GM18526 (cell line): Measurements from ENCODE around the gene CSF1R.

Source experiments
- POLR2A ChIP-seq: IDR thresholded peaks from 3 replicates; pipeline ENCODE4 v1.6.1; 2011; ENCODE audit not compliant: insufficient read length; ENCODE audit errors: extremely low read depth

The CSF1R gene

DNA sequence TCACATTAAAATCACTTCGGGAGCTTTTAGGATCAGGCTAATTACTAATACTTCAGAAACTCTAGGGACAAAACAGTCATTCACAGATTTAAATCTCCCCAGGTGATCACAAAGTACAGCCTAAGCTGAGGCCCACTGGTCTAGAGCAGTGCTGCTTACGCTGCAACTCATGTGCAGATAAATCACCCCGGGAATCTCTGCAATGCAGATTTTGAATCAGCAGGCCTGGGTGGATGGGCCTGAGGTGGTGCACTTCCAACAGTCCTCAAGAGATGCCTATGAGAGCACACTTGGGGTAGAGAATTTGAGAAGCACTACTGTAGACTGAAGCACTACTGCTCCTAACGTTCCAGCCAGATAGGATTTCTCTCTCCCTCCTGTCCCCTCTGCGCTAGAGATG is 28.4 kb downstream of the CSF1R start:
- no peak for TF ChIP-seq POLR2A

DNA sequence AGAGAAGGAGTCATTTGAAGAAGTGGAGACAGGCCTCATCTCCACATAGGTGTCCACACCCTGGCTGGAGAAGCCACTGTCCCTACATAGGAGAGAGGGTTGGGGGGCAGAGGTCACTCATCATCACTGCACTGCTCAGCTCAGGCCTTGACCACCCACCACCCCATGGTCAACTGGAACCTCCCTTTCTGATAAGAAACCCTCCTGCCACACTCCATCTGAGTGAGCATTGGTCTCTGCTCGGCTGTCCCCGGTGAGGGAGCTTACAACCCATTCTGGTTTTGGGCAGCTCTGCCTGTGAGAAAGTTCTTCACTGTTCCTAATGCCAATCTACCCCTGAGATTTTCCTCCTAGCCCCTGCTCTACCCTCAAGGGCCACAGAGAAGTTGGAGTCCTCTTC is 28.8 kb downstream of the CSF1R start:
- no peak for TF ChIP-seq POLR2A

DNA sequence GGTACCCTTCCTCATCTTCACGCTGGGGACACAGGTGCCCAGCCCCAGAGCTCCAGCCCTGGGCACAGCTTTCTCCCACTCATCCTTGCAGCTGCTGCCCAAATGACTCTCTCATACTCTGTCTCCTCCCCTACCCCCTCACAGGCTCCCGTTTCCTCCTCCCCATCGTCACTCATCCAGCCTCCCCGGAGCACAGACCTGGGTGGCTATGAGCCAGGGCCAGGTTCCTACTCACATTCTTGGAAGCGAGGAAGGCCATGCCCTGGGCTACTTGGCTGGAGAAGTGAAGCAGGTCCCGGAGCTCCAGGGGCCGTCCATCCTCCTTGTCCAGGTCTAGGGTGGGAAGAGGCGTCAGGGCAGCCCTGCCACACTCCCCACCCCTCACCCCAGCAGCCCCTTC is 29.3 kb downstream of the CSF1R start:
- TF ChIP-seq POLR2A = no peak

DNA sequence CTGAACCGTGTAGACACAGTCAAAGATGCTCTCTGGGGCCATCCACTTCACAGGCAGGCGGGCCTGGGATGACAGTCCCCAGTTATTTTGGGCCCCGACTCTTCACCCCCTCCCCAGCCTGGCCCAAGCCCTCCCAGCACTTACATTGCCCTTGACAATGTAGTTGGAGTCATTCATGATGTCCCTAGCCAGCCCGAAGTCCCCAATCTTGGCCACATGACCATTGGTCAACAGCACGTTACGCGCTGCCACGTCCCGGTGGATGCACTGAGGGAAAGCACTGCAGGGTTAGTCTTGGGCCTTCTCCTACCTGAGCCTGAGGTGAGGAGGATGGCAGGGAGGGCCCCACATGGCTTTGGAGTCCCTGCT is 30.3 kb downstream of the CSF1R start:
- no peak for TF ChIP-seq POLR2A

DNA sequence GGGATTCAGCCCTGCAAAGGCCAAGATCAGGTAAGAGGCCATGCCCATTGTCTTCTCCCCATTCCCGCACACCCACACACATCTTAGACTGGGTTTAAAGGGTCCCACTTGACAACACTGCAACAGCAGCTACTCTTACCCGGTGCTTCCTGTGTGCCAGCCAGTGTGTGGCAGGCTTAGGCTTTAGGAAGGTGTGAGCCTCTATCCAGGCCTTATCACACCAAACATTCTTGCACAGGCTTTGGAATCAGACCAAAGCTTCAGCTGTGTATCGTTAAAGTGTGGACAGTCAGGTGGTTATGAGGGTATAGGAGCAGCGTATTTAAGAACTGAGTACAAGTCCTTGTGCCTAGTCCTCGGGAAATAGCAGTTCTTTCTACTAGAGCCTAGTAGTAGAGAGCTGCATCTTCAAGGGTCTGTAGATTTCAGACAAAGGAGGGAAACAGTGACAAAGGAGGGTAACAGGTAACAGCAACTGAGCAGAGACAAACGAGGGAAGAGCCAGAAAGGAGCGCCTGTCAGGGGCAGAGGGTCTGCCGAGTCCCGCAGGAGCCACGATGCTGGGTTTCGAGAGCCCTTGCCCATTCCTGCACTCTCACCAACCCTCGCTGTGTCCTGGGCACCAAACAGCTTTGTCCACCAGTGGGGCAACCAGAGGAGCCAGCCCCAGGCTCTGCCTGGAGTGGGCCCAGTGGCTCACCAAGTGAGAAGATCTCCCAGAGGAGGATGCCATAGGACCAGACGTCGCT is 30.9 kb downstream of the CSF1R start:
- TF ChIP-seq POLR2A = no peak

DNA sequence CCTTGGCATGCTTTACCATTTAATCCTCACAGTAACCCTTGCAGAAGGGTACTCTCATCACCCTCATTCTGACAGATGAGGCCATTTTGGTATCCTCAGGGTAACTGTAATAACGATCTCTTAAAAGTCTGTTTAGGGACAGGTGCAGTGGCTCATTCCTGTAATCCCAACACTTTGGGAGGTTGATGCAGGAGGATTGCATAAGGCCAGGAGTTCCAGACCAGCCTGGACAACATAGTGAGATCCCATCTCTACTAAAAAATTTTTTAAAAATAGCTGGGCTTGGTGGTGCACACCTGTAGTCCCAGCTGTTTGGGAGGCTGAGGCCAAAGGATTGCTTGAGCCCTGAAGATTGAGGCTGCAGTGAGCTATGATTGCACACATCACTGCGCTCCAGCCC is 31.8 kb downstream of the CSF1R start:
- no peak for TF ChIP-seq POLR2A

DNA sequence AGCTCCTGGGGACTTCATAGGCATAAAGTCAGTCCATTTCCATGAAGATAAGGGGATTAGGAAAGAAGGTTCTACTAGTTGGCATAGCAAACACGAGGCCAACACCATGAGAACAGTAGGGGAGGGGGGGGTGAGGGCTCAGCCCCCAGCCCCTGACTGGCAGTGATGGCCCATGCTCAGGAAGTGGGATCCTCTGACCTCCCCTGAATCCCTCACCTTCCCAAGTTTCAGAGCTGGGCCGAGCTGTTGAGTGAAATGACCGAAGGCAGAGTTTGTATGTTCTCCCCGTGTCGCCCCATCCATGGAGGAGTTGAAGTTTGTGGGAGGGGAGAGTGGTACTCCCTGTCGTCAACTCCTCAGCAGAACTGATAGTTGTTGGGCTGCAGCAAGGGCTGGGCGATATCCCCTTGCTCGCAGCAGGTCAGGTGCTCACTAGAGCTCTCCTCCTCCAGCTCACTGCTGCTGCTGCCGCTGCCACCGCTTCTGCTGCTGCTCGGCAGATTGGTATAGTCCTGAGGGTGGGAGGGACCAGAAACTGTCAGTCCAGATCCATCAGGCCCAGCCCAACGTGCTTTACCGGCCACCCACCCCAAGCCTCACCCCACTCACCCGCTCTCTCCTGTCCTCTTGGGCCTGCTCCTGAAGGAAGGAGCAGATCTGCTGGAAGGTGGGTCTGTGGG is 32.5 kb downstream of the CSF1R start:
- no peak for TF ChIP-seq POLR2A

DNA sequence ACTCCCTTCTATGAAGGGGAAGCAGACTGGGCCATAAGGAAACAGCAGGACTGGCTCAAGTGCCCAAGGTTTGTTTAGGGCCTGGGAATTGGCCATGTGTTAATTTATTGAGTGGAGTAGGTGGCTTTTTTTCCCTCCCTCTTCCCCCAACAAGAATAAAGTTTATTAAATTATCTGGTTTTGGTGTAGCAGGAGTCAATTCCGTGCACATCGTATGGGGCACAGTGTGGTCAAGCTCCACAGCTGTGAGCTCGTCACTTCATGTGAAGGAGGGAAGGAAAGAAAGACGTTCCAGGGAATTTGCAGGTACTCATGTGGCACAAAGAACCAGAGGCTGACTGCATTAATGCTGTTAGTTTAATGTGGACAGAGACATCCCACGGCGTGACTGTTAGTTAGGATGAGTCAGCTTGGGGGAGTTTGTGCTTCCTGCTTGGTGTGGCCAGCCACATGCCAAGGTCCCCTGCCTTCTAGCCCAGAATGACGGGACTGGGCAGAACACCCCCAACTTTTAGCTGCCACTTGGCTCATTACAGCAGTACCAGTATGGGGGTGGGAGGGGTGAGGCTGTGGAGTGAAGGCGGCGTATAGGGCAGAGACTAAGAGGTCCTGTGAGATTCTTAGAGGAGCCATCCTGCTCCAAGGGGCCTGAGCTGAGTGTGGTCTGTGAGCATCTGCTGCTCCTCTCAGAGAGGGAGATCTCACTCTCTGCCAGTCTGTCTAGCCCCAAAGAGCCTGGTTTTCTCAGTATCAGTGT is 33.2 kb downstream of the CSF1R start:
- TF ChIP-seq POLR2A = no peak

DNA sequence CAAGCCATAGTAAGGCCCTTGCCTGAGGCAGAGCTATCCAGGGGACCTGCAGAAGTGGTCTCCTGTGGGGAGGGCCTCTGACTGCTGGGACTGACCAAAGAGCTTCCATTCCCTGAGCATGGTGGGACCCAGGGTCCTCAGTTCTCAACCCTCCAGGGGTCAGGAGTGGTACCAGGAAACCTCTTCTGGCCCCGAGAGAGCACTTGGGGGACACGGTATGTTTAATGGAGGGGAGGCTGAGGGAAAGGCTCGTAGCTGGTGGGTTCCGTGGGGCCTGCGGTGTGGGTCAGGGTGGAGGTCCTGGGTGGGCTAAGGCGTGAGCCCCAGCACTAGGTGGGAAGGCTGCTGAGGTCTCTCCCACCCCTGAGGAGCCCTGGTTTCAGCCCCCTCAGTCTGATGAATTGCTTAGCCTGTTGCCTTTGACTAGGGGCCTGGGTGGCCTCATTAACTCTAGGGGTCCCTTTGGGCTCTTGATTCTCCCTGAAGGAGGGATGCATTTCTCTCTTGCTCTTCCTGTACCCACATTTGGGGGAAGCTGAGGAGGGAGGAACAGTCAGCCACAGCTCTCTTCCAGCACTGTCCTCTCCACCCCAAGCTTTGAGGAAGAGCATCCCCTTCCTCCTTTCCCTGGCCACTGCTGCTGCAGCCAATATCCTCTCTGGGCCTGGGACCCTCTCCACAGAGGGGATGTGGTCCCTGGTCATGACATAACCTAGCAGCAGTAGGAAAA is 34.0 kb downstream of the CSF1R start:
- no peak for TF ChIP-seq POLR2A

DNA sequence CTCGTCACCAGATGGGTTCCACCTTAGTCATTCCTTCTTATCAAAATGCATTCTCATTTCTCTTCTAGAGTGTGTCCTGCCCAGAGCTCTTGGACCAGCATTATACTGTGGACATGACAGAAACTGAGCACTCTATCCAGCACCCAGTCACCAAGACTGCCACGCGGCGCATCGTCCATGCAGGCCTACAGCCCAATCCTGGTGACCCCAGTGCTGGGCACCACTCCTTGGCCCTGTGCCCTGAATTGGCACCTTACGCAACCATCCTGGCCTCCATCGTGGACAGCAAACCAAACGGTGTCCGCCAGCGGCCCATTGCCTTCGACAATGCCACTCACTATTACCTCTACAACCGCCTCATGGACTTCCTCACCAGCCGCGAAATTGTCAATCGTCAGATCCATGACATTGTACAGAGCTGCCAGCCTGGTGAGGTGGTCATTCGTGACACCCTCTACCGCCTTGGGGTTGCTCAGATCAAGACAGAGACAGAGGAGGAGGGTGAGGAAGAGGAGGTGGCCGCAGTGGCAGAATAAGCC is 34.6 kb downstream of the CSF1R start:
- TF ChIP-seq POLR2A = no peak

DNA sequence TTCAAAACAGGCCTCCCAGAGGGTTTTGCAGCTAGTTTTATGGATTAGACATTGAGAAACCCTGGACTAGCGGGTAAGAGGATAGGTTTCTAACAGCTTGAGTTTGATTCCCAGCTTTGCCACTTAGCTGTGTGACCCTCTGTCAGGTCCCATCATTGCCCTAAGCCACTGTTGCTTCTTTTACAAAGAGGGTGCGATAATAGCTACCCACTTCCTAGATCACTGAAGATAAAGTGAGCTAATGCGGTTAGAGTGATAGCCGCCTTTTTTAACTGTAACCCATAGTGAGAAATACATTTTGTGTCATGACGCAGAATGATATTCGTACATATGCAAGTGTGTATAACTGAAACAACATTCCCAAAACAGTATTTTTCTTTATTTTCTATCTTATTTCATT is 40.3 kb downstream of the CSF1R start:
- TF ChIP-seq POLR2A = no peak

DNA sequence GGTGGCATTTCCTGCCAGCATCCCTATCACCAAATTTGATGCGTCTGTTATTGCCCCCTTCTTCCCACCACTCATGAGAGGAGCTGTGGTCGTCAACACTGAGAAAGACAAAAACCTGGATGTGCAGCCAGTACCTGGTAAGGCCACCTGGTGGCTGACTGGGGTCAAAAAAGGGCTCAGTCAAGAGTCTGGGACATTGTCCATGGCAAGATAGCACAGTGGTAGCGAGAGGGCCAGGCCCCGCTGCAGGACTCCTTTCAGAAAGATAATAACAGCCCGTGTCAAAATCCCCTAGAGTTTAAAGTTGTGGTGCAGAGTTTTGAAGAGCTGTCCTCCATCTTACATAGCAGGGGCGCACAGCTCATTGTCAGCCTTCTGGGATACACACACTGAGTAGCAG is 40.8 kb downstream of the CSF1R start:
- TF ChIP-seq POLR2A = no peak

DNA sequence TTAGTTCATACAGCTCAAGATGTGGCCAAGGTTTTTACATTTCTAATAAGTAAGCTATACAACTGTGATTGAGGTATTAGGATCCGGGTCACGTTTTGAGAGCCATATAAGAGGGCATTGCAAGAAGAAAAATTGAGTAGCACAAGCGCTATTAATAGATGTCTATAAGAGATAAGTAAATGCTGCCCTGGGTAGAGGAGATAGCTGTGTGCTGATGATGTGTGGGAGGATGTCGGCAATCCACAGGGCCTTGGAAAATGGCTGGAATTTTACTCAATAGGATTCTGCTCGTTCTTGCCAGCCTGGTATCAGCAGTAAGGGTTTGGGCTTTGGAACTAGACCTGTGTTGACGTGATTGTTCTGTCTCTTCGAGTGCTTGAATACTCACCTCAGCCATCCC is 41.6 kb downstream of the CSF1R start:
- no peak for TF ChIP-seq POLR2A

DNA sequence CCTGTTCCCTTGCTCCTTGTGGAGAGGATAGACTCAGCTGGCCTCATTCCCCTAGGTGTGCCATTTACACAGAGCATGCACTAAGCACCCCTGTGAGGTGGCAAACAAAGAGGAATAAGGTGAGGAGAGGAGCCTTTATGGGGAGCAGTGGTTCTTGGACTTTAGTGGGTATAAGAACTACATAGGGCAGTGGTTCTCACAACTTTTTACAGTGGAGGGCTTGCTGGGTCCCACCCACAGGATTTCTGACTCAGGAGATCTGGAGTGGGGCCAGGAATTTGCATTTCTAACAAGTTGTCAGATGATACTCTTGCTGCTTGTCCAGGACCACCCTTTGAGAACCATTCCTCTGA is 42.0 kb downstream of the CSF1R start:
- no peak for TF ChIP-seq POLR2A

DNA sequence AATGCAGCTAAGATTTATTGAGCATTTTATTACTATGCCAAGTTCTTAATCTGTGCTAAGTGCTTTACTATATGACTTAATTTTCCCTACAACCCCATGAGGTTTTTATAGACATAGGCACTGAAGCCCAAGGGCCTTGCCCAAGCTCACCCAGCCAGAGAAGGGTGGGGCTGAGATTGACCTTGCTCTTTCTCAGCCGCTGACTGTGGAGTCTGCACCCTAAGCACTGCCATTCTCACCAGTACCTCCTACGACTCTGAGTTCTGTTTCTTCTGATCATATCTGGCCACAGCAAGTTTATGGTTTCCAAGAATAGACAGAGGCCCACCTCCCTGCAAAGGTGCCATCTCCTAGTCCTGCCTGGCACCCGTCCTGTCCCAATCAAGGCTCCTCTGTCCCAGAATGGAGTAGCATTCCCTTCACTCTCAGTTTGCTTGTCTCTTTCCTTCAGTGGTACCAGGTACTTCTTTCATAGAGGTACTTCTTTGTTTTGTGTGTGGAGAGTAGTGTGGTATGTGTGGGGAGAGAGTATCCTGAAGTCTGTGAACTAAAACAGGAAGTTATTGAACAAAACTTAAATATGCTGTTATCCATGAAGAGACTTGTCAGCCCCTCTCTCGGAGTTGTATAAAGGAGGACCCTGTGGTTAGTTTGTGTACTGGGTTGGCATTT is 42.6 kb downstream of the CSF1R start:
- no peak for TF ChIP-seq POLR2A
